Embryonic facial prominence (tissue), 1 donor: ENCODE data around the gene RASSF5.
A peak's percentile ranks its signal among the peaks of the same experiment; 100 is the strongest.
"Not testable (repeated sequence)": the region's sequence is repeated elsewhere in the genome, so short reads cannot be mapped to it uniquely, and the experiment has no call there.

Experiments used
- DNase-seq: peaks from one replicate; pipeline ENCODE4 v3.0.0-alpha.2; 2016; ENCODE audit errors: extremely low spot score

RASSF5 gene

DNA sequence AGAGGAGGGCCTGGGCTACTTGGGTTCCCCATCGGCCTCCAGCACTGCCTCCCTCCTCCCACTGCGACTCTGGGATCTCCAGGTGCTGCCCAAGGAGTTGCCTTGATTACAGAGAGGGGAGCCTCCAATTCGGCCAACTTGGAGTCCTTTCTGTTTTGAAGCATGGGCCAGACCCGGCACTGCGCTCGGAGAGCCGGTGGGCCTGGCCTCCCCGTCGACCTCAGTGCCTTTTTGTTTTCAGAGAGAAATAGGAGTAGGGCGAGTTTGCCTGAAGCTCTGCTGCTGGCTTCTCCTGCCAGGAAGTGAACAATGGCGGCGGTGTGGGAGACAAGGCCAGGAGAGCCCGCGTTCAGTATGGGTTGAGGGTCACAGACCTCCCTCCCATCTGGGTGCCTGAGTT is 80.6 kb downstream of the RASSF5 start:
- DNase-seq: no peak

GRCh38 chr1:206588492-206588891 is 81.2 kb downstream of the RASSF5 start:
- no peak for DNase-seq

DNA sequence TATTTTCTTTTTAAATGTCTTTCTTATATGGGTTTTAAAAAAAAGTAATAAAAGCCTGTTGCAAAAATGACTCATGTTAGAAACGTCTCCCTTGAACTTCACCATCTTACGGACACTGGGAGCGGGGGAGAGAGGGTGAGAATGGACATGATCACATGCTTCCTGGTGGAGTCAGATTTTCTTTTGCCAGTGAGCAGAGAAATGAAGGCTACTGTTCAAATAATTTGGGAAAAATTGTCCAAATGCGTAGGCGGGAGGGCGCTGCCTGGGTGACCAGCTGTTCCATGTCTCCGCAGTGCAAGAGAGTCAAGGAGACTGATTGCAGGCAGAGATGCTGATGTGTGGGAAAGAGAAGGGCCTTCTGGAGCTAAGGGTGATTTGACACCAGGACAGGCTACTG is 81.9 kb downstream of the RASSF5 start:
- no peak for DNase-seq

DNA sequence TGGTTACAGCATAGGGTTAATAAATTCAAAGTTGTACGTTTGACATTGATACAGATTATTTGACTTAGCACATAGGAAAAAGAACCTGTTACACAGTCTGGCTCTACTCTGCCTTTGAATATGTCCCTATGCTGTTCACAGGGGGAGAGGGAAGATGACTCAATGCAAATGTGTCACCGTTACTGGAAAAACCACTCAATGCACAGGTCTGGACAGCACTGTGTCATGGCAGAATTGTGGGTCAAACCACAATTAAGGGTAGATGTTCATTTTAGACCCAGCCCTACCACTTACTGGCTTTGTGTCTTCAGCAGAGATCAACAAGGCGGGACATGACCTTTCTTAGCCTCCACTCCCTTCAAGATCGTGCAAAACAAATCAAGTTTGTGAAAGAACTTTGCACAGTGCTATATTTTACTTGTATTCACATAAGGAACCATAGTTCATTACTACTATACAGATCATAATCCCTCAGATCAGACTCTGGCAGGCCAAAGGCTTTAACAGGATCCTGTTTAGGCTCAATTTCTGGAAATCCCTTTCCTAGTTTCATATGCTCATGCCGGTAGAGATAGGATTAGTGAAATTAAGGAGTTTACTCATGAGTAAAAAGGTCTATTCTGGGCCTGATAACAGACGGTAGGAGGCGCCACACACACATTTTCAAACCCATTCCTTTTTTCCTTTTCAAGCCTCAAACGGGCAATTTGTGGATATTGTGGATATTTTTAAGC is 82.9 kb downstream of the RASSF5 start:
- no peak for DNase-seq

DNA sequence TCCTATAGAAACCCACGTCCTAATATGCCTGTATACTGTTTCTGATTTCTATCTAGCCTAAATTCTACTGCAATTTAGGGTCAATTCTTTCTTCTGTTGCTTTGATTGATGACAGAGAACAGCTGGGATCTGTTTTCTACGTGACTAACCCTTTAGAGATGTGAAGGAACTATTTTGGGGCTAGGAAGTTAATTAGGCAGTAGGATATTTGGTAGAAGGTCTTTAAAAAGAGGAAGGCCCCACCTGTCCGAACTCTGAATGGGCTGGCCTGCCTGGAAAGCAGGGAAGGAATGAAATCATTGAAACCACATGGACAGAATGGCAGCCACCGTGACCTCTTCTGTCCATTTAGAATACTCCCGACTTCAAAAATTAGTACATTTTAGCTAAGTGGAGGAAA is 83.9 kb downstream of the RASSF5 start:
- no peak for DNase-seq

DNA sequence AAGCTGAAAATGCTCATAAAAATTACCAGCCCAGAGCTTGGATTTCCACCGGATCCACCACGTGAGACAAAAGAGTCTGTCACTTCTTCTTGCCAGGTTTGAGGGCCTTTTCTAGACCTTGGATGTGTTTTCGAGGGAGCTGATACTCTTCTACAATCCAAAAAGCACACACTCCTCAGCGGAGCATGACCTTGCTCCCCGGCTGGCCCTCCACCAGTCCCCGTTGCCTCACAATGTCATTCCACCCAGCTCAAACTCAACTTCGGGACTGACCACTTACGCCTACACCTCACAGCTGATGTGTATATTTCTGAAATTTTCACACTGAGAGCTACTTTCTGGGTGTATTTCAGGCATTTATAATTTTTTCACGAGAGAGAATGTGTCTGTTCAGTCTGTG is 84.4 kb downstream of the RASSF5 start:
- no peak for DNase-seq

GRCh38 chr1:206593351-206593925 is 86.1 kb downstream of the RASSF5 start:
- no peak for DNase-seq

DNA sequence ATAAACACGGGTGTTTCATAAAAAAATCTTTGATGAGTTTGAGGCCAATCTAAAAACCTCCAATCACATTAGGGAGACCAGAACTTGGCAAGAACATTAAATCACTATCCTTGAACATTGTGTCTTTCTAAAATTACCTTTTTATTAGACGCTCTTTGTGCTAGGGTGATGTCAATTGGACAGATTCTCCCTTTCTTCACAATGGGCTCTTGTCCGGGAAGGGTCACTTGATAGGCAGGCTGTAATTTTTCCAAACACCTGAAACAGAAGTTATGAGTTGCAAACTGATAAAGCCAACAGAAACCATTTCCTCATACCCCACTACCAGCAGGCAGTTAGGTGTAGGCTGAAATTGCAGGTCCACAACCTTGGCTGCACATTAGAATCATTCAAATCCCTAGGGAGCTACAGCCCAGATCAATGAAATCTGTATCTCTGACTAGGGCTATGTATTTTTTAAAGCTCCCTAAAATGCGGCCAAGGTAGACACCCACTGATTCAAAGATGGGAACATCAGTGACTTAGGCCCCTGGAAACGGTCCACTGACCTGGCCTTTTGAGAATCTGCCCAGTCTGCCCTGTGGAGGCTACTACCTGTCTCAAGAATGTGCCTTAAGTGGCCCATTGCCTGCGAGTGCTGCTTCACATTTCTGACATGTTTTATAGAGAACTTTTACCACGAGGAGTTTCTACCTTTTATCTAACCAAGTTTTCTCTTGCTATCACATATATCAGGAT is 88.4 kb downstream of the RASSF5 start:
- DNase-seq: no peak

DNA sequence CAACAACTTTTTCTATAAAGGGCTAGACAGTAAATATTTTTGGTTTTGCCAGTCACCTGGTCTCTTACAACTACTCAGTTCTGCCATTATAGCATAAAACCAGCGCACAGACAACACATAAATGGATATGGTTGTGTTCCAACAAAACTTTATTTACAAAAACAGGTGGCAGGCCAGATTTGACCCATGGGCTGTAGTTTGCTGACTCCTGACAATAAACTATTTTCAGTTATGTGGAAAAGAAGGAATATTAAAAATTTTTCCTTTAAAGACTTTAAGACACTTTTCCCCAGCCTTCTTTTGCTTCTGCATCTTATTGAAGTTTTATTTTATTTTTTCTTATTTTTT is 89.0 kb downstream of the RASSF5 start:
- DNase-seq: no peak

GRCh38 chr1:206600527-206600926 is 93.2 kb downstream of the RASSF5 start:
- DNase-seq: no peak

GRCh38 chr1:206604861-206605260 is 97.5 kb downstream of the RASSF5 start:
- no peak for DNase-seq

GRCh38 chr1:206606867-206607266 is 99.5 kb downstream of the RASSF5 start:
- no peak for DNase-seq

DNA sequence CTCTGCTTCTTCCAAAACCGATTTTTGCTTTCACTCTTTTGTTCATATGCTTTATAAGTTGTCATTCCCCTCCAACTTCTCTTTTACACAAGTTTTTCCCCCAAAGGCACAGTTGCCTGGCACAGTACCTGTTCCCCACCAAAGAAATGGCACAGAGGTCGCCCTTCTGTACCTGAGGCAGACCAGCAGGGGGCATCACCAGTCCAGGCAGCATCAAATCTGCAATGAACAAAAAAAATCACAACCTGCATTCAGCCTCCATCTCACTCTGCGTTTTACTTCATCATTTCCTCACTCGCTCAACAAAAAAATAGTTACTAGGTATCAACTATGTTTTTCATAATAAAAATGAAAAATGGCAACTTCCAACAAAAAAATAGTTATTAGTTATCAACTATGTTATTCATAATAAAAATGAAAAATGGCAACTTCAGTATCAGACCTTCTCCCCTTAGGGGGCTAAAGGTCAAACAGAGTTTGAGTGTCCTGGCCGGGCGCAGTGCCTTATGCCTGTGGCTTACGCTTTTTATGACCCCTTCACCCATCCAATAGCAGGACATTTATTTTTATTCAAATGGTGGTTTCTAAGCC is 100.9 kb downstream of the RASSF5 start:
- no peak for DNase-seq

DNA sequence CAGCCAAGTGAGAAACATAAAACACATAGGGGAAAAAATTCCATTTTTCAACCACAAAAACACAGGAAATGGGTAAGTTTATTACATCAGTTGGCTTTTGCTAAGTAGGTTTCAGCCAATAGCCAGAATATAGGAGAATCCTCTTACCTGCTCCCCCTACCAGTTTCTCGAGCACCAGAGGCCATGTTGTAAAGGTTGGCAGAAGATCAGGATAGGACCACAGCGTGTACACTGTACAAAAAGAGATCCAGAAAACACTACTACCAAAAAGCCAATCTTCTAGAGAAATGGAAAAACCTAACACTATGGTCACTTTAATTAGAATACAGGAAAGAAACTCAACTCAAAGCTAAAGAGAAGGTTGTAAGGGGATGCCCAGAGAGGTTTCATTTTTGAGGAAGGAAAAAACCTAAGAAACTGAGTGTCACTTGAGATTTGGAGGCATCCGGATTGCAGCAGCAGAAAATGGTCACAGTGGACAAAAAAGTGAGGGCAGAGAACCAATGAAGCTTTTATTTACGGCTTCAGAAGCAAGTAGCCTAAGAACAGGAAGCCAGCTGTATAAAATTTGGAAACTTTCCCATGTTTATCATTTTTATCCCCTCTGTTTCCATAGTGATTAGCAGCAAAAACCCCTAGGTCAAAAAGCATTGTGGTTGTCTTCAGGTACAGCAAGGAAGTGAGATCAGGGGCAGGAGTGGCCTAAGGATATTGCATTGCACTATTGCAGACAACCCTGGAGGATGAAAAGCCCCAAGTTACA is 102.1 kb downstream of the RASSF5 start:
- DNase-seq: no peak

- DNase-seq: peak; percentile 86
These were observed 105.0 kb downstream of the RASSF5 start, which contains the start of gene EIF2D for GRCh38 chr1:206612129-206612876. TSS of gene EIF2D (minus strand) at chr1:206612465. CDS start at chr1:206612342, 123 bp downstream.

GRCh38 chr1:206626396-206626795 is 119.1 kb downstream of the RASSF5 start:
- not testable (repeated sequence) for DNase-seq

DNA sequence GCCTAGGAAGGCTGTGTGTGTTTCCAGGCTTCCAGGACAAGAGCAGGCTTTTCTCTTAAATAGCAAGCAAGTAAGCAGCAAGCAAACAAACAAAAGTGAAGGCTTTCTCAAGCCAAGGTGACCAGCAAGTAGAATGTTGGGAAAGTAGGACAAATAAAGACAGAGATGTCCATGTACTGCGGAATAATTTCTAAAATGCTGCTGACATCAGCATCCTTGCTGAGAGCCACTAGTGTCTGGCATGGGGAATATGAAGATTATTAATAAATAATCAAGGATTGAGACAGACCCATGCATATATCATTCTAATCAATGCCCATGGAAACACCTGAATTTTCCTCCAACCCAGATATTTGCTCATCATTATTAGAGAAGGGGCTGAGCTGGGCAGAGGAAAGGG is 121.6 kb downstream of the RASSF5 start:
- DNase-seq: no peak

DNA sequence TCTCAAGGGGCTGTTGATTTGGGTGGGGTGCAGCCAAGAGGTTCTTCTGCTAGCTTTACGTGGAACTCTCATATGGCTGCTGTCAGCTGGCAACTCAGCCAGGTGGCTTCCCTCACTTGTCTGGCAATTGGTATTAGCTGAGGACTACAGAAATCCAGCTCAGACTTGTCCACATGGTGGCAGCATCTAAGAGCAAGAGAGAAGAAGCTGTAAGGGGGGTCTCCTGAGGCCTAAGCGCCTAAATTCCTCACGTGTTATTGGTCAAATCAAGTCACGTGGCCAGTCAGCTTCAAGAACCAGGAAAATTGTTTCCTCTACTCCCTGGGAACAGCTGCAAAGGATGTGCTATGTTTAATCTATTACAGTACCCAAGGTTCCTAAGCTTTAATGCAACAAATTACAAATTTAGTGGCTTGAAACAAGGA is 123.8 kb downstream of the RASSF5 start:
- DNase-seq: peak; percentile 19

- DNase-seq: no peak
These were observed 126.4 kb downstream of the RASSF5 start for GRCh38 chr1:206633708-206634121.

DNA sequence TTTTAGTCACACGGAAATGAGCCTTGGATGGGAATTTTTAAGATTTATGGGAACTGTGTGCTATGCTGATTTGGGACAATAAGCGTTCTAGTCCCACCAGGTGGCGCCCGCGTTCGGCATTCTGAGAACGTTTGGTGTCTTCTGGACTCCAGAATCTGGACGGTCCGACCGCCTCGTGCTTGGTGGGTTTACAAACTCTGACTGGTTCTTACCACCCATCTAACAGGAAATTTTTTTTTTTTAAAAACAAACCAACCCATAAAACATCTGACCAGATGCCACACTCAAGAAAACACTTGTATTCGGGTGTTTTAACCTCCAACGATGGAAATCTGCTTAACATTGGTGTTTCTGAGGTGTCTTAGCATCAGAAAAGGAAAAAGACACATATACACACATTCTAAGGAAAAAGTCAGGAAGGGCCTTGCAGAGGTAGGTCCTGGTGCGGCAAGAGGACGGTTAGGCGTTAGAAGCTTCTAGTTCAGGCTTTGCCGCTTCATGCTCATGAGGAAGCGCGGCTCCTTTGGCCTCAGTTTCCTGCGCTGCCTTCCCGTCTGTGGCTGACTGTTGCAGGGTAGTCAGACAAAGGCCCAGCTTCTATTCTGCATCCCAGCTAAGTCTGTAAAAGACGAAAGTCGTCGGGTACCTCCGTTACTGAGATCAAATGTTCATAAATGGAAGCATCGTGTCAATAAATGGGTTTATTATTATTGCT is 127.2 kb downstream of the RASSF5 start:
- peak; percentile 78 for DNase-seq
